D721Med (cell line): ENCODE measurements around the gene DUS2.
"Not testable (repeated sequence)": the region's sequence is repeated elsewhere in the genome, so short reads cannot be mapped to it uniquely, and the experiment has no call there.

ENCODE experiments used
- DNase-seq: peaks from one replicate; pipeline ENCODE4 v3.0.0; 2011; ENCODE audit warnings: low spot score; ENCODE audit not compliant: insufficient read length
- FAIRE-seq: peaks from 2 replicates; lab custom pipeline; 2011; peaks lifted over from hg19 to GRCh38; lab: Jason Lieb, UNC
- CTCF ChIP-seq: IDR thresholded peaks from 2 replicates; pipeline ENCODE4 v1.5.1; 2012; ENCODE audit warnings: mild to moderate bottlenecking, control low read depth; ENCODE audit not compliant: insufficient read depth; ENCODE audit errors: missing control alignments

DUS2 gene

GRCh38 chr16:68000450-68000849 lies 22.6 kb upstream of the DUS2 start:
- TF ChIP-seq CTCF = no peak
- no peak for DNase-seq
- no peak for FAIRE-seq

DNA sequence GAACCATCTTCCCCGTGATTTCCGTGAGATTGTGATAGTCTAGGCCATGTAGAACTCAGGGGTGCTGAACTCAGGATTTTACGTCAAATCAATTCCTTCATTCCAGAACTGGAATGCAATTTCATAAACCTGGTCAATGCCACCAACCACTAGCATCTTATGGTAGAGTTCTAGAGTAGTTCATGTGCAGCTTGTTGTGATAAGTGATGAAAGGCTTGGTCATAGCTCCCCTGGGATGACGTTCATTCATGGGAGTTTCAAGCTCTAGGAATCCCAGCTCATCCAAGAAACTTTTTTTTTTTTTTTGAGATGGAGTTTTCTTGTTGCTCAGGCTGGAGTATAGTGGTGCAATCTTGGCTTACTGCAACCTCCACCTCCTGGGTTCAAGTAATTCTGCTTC lies 20.1 kb upstream of the DUS2 start:
- FAIRE-seq (no peak), DNase-seq (no peak)
- no peak for TF ChIP-seq CTCF

DNA sequence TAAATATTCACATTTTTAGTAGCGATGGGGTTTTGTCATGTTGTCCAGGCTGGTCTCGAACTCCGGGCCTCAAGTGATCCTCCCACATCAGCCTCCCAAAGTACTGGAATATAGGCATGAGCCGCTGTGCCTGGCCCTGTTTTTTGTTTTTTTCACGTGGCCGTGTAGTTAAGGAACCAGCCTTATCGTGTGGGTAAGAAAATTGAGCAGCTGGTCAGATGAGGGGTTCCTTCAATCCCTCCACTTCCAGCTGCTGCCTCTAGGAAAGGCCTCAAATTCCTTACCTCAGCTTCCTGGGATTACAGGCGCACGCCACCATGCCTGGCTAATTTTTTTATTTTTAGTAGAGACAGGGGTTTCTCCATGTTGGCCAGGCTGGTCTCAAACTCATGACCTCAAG lies 17.9 kb upstream of the DUS2 start:
- FAIRE-seq = no peak

GRCh38 chr16:68005786-68006286 lies 17.2 kb upstream of the DUS2 start:
- FAIRE-seq (no peak), DNase-seq (no peak)
- TF ChIP-seq CTCF = no peak

More for the DNA sequence above, 17.9 kb upstream of the DUS2 start:
- no peak for TF ChIP-seq CTCF
- DNase-seq = no peak

GRCh38 chr16:68009157-68009735 lies 13.8 kb upstream of the DUS2 start:
- FAIRE-seq = no peak
- no peak for DNase-seq
- TF ChIP-seq CTCF = no peak

- FAIRE-seq = not testable (repeated sequence)
Measured at GRCh38 chr16:68009872-68010271, 13.2 kb upstream of the DUS2 start.

DNA sequence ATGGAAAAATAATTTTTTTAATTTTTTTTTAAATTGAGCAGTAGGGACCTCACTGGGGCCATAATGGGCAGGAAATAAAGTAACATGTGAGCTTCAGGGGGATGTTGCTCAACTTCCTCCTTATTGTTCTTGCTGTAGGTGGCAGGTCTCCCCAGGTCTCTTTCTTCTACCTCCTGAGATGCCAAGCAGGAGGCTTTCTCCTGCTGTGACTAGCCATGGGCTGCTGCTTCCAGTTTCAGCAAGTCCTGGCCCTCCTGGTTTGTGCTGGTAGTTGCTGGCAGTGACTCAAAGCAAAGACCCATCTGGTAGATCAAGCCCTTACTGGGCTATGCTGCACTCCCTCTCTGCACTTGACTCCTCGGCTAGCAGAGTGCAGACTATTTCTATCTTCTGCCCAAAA lies 9.6 kb upstream of the DUS2 start:
- FAIRE-seq (no peak), DNase-seq (no peak)

More at GRCh38 chr16:68009872-68010271, 13.2 kb upstream of the DUS2 start:
- DNase-seq = not testable (repeated sequence)

More for the DNA sequence above, 9.6 kb upstream of the DUS2 start:
- no peak for TF ChIP-seq CTCF
